Keratinocyte (primary cell): Measurements from ENCODE around the gene C4orf50. TPM values are rescaled to one million over a fixed set of nuclear protein-coding genes. Genes with fewer than 3 reads are reported as not detected.
"Not testable (repeated sequence)": the region's sequence is repeated elsewhere in the genome, so short reads cannot be mapped to it uniquely, and the experiment has no call there.

Source experiments
- DNase-seq: peaks from one replicate; pipeline ENCODE4 v3.0.0-alpha.2; 2011; ENCODE audit warnings: low read depth, missing footprints, low spot score
- FAIRE-seq: peaks from 2 replicates; lab custom pipeline; 2011; peaks lifted over from hg19 to GRCh38; lab: Jason Lieb, UNC
- H2AFZ ChIP-seq: 2 replicates; pipeline ENCODE4 v1.6.0; 2012; ENCODE audit warnings: low read length, control low read depth, inconsistent platforms; ENCODE audit not compliant: control insufficient read depth
- H3K27ac ChIP-seq: 2 replicates; pipeline ENCODE4 v1.5.1; 2011; ENCODE audit warnings: low read length; ENCODE audit not compliant: control insufficient read depth, insufficient read depth
- H3K27me3 ChIP-seq: 3 replicates; pipeline ENCODE4 v1.6.0; 2011; ENCODE audit warnings: low read length; ENCODE audit not compliant: control insufficient read depth, insufficient read depth; ENCODE audit errors: extremely low read depth
- H3K36me3 ChIP-seq, 2 experiments: 2 replicates in 1 of 2; 3 replicates in 1 of 2; pipeline ENCODE4 v1.5.1; 2011; ENCODE audit warnings: low read length in 2 of 2, mild to moderate bottlenecking in 1 of 2; ENCODE audit not compliant: control insufficient read depth in 2 of 2, insufficient read depth in 2 of 2; ENCODE audit errors: extremely low read depth in 1 of 2
- H3K4me1 ChIP-seq: 3 replicates; pipeline ENCODE4 v1.5.1; 2011; ENCODE audit warnings: low read length; ENCODE audit not compliant: control insufficient read depth, insufficient read depth; ENCODE audit errors: extremely low read depth
- H3K4me2 ChIP-seq: 3 replicates; pipeline ENCODE4 v1.6.0; 2011; ENCODE audit warnings: low read depth, low read length; ENCODE audit not compliant: control insufficient read depth, insufficient read depth; ENCODE audit errors: extremely low read depth
- H3K4me3 ChIP-seq, 3 experiments: fragments of 200-600 bp in 1 of 3; sonication (generic) in 1 of 3; 2 replicates in 2 of 3; 3 replicates in 1 of 3; pipeline ENCODE4 v1.5.1; 2011 to 2016; ENCODE audit warnings: low read length in 3 of 3, mild to moderate bottlenecking in 3 of 3, control low read depth in 2 of 3, inconsistent platforms in 1 of 3, low read depth in 1 of 3, mixed read lengths in 1 of 3, mixed run types in 1 of 3, moderate library complexity in 1 of 3; ENCODE audit not compliant: control insufficient read depth in 2 of 3, insufficient read depth in 2 of 3; ENCODE audit errors: extremely low read depth in 1 of 3
- H3K79me2 ChIP-seq: 2 replicates; pipeline ENCODE4 v1.6.0; 2012; ENCODE audit warnings: low read length; ENCODE audit not compliant: control insufficient read depth, insufficient read depth
- H3K9ac ChIP-seq: 3 replicates; pipeline ENCODE4 v1.6.0; 2011; ENCODE audit warnings: low read length; ENCODE audit not compliant: control insufficient read depth, insufficient read depth; ENCODE audit errors: extremely low read depth
- H3K9me1 ChIP-seq: 3 replicates; pipeline ENCODE4 v1.6.0; 2011; ENCODE audit warnings: low read length; ENCODE audit not compliant: control insufficient read depth, insufficient read depth; ENCODE audit errors: extremely low read depth
- H3K9me3 ChIP-seq: 2 replicates; pipeline ENCODE4 v1.5.1; 2012; ENCODE audit warnings: low read depth, low read length; ENCODE audit not compliant: control insufficient read depth
- H4K20me1 ChIP-seq: 3 replicates; pipeline ENCODE4 v1.6.0; 2011; ENCODE audit warnings: low read length; ENCODE audit not compliant: control insufficient read depth, insufficient read depth; ENCODE audit errors: extremely low read depth
- EZH2 ChIP-seq: IDR thresholded peaks from one replicate; pipeline ENCODE4 v1.6.1; 2012; ENCODE audit warnings: inconsistent platforms, mild to moderate bottlenecking, low read length, moderate library complexity
- dilution Hi-C: fragments of 300-500 bp; cut with MboI; formaldehyde crosslinking; loops from one replicate; pipeline ENCODE4 v1.7.0; 2020; ENCODE audit warnings: low sequenced_read_pairs; ENCODE audit not compliant: extremely low pct_ligation_motif_present
- polyA plus RNA-seq, 5 experiments: library from polyadenylated mRNA; depleted of rRNA in 3 of 5; stranded (reverse) in 3 of 5; stranded (forward) in 1 of 5; unstranded in 1 of 5; fragments of >200 nt; gene quantifications; 1 replicate in 1 of 5; 2 replicates in 3 of 5; 3 replicates in 1 of 5; pipeline versions ENCODE4 v1.2.1 to v1.2.3, GENCODE V29; 2011 to 2012; ENCODE audit warnings: missing spikeins in 2 of 5, low read depth in 1 of 5, low replicate concordance in 1 of 5
- TF ChIP-seq, protein P1 (sequence below), 3 experiments: IDR thresholded peaks in 1 of 3; conservative IDR thresholded peaks in 1 of 3; optimal IDR thresholded peaks in 1 of 3; 2 replicates in 2 of 3; 3 replicates in 1 of 3; pipeline versions ENCODE3 to v1.5.1; 2011; ENCODE audit warnings: low read length in 3 of 3, mild to moderate bottlenecking in 3 of 3, moderate library complexity in 2 of 3, control low read depth in 1 of 3, inconsistent platforms in 1 of 3; ENCODE audit not compliant: insufficient read depth in 2 of 3; ENCODE audit errors: extremely low read depth in 1 of 3

C4orf50 gene
- polyA plus RNA-seq, 1 donor (not counting 4 experiments of a cell fraction or from before 2014, with no cell fraction given) = not detected

DNA sequence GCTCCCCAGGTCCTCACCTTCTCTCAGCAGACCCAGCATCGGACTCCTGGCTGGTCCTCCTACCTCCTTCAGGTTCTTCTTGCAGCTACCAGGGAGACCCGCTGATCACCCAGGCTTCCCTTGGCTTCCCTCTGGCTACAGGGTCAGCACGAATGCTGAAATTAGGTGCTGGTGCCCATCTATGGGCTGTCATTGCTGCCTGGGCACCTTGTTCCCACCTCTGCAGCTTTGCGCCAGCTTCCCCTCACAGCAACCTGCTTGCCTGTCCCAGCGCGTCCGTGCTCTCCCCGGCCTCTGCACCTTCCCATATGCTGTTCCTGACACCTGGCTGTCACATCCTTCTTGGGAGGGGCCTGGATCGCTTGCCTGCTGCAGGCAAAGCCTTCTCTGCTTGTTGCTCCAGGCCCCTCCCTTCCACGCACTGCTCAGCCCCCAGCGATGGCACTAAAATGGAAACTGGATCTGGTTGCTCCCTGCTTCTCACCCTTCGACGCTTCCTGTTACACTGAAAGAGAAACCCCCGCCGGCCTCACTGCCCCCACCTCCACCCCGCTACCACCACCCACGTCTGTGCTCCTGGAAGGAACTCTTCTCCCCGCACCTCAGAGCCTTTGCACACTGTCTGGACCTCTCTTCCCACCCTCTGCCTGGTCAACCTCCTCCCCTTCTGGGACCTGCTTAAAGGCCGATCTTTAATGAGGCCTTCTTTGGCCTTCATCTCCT lies 22.2 kb downstream of the C4orf50 start:
- Histone ChIP-seq H3K27me3 (no peaks in the 10 kb centered on the region), H3K9me1 (no peaks in the 10 kb centered on the region), H3K27ac (no peak overlapping the region), H3K9ac (no peak overlapping the region), H3K4me3 (no peak overlapping the region), H3K4me1 (no peaks in the 10 kb centered on the region), H3K36me3 (no peaks in the 10 kb centered on the region), H3K4me2 (no peak overlapping the region), H2AFZ (no peak overlapping the region), H4K20me1 (no peaks in the 10 kb centered on the region), H3K79me2 (no peaks in the 10 kb centered on the region), H3K9me3 (no peaks in the 10 kb centered on the region)
- DNase-seq (no peak), FAIRE-seq (no peak)
- dilution Hi-C loops = no loop called here
- TF ChIP-seq EZH2 = no peak
- TF ChIP-seq, protein P1, sequence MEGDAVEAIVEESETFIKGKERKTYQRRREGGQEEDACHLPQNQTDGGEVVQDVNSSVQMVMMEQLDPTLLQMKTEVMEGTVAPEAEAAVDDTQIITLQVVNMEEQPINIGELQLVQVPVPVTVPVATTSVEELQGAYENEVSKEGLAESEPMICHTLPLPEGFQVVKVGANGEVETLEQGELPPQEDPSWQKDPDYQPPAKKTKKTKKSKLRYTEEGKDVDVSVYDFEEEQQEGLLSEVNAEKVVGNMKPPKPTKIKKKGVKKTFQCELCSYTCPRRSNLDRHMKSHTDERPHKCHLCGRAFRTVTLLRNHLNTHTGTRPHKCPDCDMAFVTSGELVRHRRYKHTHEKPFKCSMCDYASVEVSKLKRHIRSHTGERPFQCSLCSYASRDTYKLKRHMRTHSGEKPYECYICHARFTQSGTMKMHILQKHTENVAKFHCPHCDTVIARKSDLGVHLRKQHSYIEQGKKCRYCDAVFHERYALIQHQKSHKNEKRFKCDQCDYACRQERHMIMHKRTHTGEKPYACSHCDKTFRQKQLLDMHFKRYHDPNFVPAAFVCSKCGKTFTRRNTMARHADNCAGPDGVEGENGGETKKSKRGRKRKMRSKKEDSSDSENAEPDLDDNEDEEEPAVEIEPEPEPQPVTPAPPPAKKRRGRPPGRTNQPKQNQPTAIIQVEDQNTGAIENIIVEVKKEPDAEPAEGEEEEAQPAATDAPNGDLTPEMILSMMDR (optimal IDR thresholded peaks at IDR 0.05 in 1 of 3, IDR thresholded peaks at IDR 0.05 in 1 of 3, conservative IDR thresholded peaks at IDR 0.05 in 1 of 3; ENCODE audit: extremely low read depth in 1 of 3, insufficient read depth in 2 of 3, low read length in 3 of 3) = no peak

DNA sequence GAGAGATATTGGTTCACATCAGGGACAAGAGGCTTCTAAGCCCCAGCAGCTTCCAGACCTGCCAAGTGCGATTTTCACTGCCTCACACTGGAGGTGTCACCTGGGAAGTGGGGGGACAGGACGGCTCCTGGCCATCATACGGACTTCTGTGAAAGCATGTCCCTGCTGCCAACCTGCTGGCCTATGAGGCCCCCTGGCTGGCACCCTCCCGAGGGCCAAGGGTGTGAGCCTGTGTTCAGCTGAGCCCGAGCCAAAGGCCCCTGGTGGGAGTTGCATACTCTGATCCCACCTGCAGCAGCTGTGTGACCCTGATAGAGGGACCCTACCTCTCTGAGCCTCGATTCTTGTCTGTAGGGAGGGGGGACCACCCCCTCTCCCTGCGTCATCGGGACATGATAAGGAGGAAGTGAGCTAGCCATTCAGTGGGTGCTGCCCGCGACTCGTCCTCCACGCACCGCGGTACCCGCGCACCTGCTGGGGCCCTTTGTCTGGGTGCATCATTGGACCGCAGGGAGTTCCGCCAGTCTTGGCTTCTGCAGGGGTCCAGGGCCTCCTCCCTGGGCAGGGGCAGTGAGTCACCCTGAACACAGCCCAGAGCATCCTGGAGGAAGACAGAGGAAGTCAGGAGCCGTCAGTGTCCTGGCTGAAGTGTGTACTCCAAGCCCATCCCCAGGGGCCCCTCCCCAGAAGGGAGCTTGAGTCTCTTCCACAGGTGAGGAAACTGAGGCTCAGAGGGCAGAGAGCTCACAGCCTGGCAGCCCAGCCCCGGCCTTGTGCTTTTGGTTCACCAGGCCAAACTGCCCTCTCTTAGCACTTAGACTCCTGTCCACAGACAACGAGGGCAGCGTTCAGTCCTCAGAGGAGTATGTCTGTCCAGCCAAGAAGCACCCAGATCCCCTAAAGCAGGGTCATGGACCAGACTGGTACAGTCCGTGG lies 24.1 kb downstream of the C4orf50 start:
- Histone ChIP-seq H3K27ac (no peak overlapping the region), H3K9me3 (no peaks in the 10 kb centered on the region), H2AFZ (no peak overlapping the region), H3K9me1 (no peaks in the 10 kb centered on the region), H4K20me1 (no peaks in the 10 kb centered on the region), H3K9ac (no peak overlapping the region), H3K27me3 (no peaks in the 10 kb centered on the region), H3K4me3 (no peak overlapping the region), H3K79me2 (no peaks in the 10 kb centered on the region), H3K4me2 (no peak overlapping the region), H3K36me3 (no peaks in the 10 kb centered on the region), H3K4me1 (no peaks in the 10 kb centered on the region)
- dilution Hi-C loops = no loop called here
- FAIRE-seq = no peak
- no peak for TF ChIP-seq EZH2
- TF ChIP-seq, protein P1 (optimal IDR thresholded peaks at IDR 0.05 in 1 of 3, IDR thresholded peaks at IDR 0.05 in 1 of 3, conservative IDR thresholded peaks at IDR 0.05 in 1 of 3; ENCODE audit: extremely low read depth in 1 of 3, insufficient read depth in 2 of 3, low read length in 3 of 3) = no peak
- DNase-seq = no peak

DNA sequence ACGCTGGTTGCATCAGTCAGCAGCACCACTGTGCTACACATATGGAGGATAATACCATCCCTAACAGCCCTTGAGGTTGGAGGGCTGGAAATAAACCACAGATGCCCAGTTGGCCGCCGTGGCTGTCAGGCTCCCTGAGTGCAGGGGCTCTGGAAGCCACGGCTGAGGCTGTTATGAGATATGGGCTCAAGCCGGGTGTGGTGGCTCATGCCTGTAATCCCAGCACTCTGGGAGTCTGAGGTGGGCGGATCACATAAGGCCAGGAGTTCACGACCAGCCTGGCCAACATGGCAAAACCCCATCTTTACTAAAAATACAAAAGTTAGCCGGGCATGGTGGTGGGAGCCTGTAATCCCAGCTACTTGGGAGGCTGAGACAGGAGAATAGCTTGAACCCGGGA lies 24.9 kb downstream of the C4orf50 start:
- H3K27ac ChIP-seq, DNase-seq, H2AFZ ChIP-seq, H4K20me1 ChIP-seq, H3K9ac ChIP-seq, dilution Hi-C loops, H3K4me1 ChIP-seq, FAIRE-seq, H3K4me2 ChIP-seq, H3K4me3 ChIP-seq, H3K9me3 ChIP-seq, H3K79me2 ChIP-seq, H3K36me3 ChIP-seq, H3K27me3 ChIP-seq, H3K9me1 ChIP-seq: not testable (repeated sequence)
